ENCODE data around the gene MAP7D2.

DNA sequence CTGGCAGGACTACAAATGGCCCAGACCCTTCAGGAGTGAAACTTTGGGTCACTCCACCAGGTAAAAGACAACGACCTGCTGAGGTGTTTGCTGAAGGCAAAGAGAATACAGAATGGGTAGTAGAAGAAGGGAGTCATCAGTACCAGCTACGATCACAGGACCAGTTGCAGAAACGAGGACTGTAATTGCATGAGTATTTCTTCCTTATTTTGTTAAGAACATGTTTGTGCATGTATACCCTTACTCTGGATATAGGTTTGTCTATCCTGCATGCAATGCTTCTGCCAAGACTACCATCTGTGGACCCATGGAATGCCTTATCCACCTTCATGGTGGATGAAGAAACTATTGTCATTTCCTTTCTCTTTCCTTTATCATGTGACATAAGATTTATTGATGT lies 77.7 kb downstream of the MAP7D2 start:
- TF ChIP-seq MAFK (IDR thresholded peaks at IDR 0.05; ENCODE audit: low read depth, low read length), result no peak
- TF ChIP-seq CTCF (conservative IDR thresholded peaks at IDR 0.05; ENCODE audit: low read depth, low read length), result no peak
- no peak for TF ChIP-seq RAD21 (IDR thresholded peaks at IDR 0.05; ENCODE audit: low read length)
- no peak for TF ChIP-seq MXI1 (IDR thresholded peaks at IDR 0.05; ENCODE audit: borderline replicate concordance, low read depth, low read length)
- TF ChIP-seq POLR2A (IDR thresholded peaks at IDR 0.05; ENCODE audit: low read depth, low read length), result no peak

All from IMR-90 (cell line).